K562 (cell line): ENCODE measurements around the gene PA2G4. TPM values are rescaled to one million over a fixed set of nuclear protein-coding genes. Genes with fewer than 3 reads are reported as not detected.

Source experiments
- ARNT ChIP-seq, 2 experiments: fragments of 450-650 bp; IDR thresholded peaks; 2 replicates each; pipeline ENCODE4 v1.6.1; 2016; ENCODE audit warnings: mild to moderate bottlenecking in 1 of 2
- CCNT2 ChIP-seq: IDR thresholded peaks from 2 replicates; pipeline ENCODE4 v1.6.1; 2011; ENCODE audit warnings: borderline replicate concordance, low read depth, mild to moderate bottlenecking, moderate library complexity, mixed read lengths, low read length; ENCODE audit not compliant: insufficient read length; ENCODE audit errors: extremely low read depth
- ERF ChIP-seq: fragments of 450-650 bp; formaldehyde crosslinking; IDR thresholded peaks from 2 replicates; pipeline ENCODE4 v1.4.0; 2020; ENCODE audit warnings: mild to moderate bottlenecking, mixed read lengths
- ETV6 ChIP-seq, 3 experiments: fragments of 150-350 bp in 1 of 3; sonication (generic) in 1 of 3; formaldehyde crosslinking in 1 of 3; IDR thresholded peaks; 2 replicates each; pipeline versions ENCODE4 v1.6.1 to v1.8.0; 2014 to 2022; ENCODE audit warnings: borderline replicate concordance in 2 of 3, low read depth in 2 of 3, antibody characterized with exemption in 1 of 3, low read length in 1 of 3, mild to moderate bottlenecking in 1 of 3, missing genetic modification reagents in 1 of 3
- IFI16 ChIP-seq: fragments of 250-450 bp; sonication (Bioruptor Pico); IDR thresholded peaks from 2 replicates; pipeline ENCODE4 v2.1.2; 2022; ENCODE audit warnings: mild to moderate bottlenecking, inconsistent platforms
- KDM5B ChIP-seq: fragments of 200-600 bp; sonication (generic); IDR thresholded peaks from 2 replicates; pipeline ENCODE4 v1.6.1; 2012; ENCODE audit warnings: low read depth, mild to moderate bottlenecking, moderate library complexity, low read length, control low read depth, inconsistent platforms; ENCODE audit not compliant: insufficient replicate concordance
- NUFIP1 ChIP-seq: fragments of 450-650 bp; IDR thresholded peaks from 2 replicates; pipeline ENCODE4 v1.6.1; 2018; ENCODE audit not compliant: partially characterized antibody
- SP1 ChIP-seq: sonication (generic); formaldehyde crosslinking; IDR thresholded peaks from 2 replicates; pipeline ENCODE4 v1.8.1; 2022; ENCODE audit warnings: mild to moderate bottlenecking, missing genetic modification reagents
- YY1 ChIP-seq, 3 experiments: IDR thresholded peaks; 2 replicates each; pipeline ENCODE4 v1.6.1; 2011; ENCODE audit warnings: low read length in 2 of 3, mild to moderate bottlenecking in 2 of 3, moderate library complexity in 2 of 3, borderline replicate concordance in 1 of 3, control low read depth in 1 of 3, low read depth in 1 of 3; ENCODE audit not compliant: insufficient read depth in 3 of 3, insufficient replicate concordance in 2 of 3, control insufficient read depth in 1 of 3, insufficient read length in 1 of 3; ENCODE audit errors: extremely low read depth in 1 of 3
- ZNF551 ChIP-seq: fragments of 250-450 bp; sonication (Bioruptor Pico); IDR thresholded peaks from 2 replicates; pipeline ENCODE4 v1.5.0; 2021; ENCODE audit warnings: mild to moderate bottlenecking, moderate library complexity
- ZNF695 ChIP-seq: fragments of 450-650 bp; formaldehyde crosslinking; IDR thresholded peaks from 2 replicates; pipeline ENCODE4 v1.4.0; 2020; ENCODE audit warnings: mild to moderate bottlenecking, moderate library complexity
- polyA plus RNA-seq, 8 experiments: library from polyadenylated mRNA; depleted of rRNA in 4 of 8; stranded (reverse) in 5 of 8; unstranded in 3 of 8; fragments of >200 nt; fragmentation: Nextera tagmentation in 2 of 8; fragmentation: Illumina TruSeq in 1 of 8; extraction: Ambion mirVana in 2 of 8; extraction: Trizol in 1 of 8; gene quantifications; 2 replicates each; pipeline versions ENCODE4 v1.2.1 to v1.2.3, GENCODE V29; 2011 to 2014; ENCODE audit warnings: inconsistent platforms in 1 of 8, missing spikeins in 1 of 8
- total RNA-seq, 7 experiments: library from RNA; depleted of rRNA in 6 of 7; stranded (reverse); fragments of >200 nt in 6 of 7; fragmentation: Illumina TruSeq in 2 of 7; extraction: Trizol in 2 of 7; gene quantifications; 2 replicates each; pipeline versions ENCODE4 v1.2.1 to v1.2.3, GENCODE V29; 2011 to 2021; ENCODE audit warnings: low replicate concordance in 1 of 7
- TF ChIP-seq, protein P1 (sequence below), 3 experiments: fragments of 200-800 bp in 1 of 3; sonication (Bioruptor generic) in 1 of 3; sonication (generic) in 1 of 3; formaldehyde crosslinking in 1 of 3; IDR thresholded peaks; 2 replicates each; pipeline versions ENCODE4 v1.6.1 to v1.8.0; 2016 to 2022; ENCODE audit warnings: mild to moderate bottlenecking in 2 of 3, missing compliant biosample characterization in 2 of 3, missing genetic modification characterization in 2 of 3, missing genetic modification reagents in 1 of 3
- TF ChIP-seq, protein P2 (sequence below): sonication (generic); formaldehyde crosslinking; IDR thresholded peaks from 2 replicates; pipeline ENCODE4 v1.8.0; 2022; ENCODE audit warnings: mild to moderate bottlenecking, missing genetic modification reagents
- TF ChIP-seq, protein P3 (sequence below): fragments of 200-800 bp; sonication (Bioruptor generic); IDR thresholded peaks from 2 replicates; pipeline ENCODE4 v1.6.1; 2017; ENCODE audit warnings: missing genetic modification characterization, missing compliant biosample characterization
- TF ChIP-seq, protein P4 (sequence below): sonication (generic); formaldehyde crosslinking; IDR thresholded peaks from 2 replicates; pipeline ENCODE4 v1.8.1; 2023; ENCODE audit warnings: mild to moderate bottlenecking, missing genetic modification reagents

The PA2G4 gene
- total and polyA plus RNA-seq, 9 of the 15 experiments (the other 6 are each of a cell fraction or from before 2014, with no cell fraction given) = 230 to 925 (median 638) TPM

DNA sequence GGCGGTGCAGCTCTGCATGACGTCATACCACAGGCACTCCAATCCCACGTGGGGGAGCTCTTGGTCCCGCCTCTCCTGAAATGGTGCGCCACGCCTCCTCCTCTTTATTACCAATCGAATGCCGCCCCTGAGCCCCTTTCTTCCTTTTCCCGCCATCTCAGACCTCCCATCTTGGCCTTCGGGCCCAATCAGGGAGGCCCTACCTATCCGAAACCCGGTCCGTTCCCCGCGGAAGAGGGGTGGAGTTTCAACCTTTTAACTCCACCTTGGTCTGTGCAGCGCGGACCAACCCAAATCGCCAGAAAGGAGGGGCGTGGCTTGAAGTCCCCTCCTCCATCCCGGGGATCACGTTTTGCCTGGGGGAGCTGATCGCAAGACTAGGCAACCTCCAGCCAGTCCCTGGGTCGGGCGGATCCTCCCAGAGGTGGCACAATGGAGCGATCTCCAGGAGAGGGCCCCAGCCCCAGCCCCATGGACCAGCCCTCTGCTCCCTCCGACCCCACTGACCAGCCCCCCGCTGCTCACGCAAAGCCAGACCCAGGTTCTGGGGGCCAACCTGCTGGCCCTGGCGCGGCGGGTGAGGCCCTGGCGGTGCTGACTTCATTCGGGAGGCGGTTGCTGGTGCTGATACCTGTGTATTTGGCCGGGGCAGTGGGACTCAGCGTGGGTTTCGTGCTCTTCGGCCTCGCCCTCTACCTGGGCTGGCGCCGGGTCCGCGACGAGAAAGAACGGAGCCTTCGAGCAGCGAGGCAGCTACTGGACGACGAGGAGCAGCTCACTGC is 23.7 kb downstream of the PA2G4 start, which contains the start of gene ESYT1 (continued):
- TF ChIP-seq, protein P1, sequence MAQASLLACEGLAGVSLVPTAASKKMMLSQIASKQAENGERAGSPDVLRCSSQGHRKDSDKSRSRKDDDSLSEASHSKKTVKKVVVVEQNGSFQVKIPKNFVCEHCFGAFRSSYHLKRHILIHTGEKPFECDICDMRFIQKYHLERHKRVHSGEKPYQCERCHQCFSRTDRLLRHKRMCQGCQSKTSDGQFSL (CRISPR knock-in tag; IDR thresholded peaks at IDR 0.05) = peak; percentile 61
- TF ChIP-seq, protein P1 (tag; IDR thresholded peaks at IDR 0.05) = peak in 1 of 2 experiments; percentile 71; a peak in 2 of 4 replicates
- no peak for TF ChIP-seq NUFIP1
- TF ChIP-seq KDM5B = peak; percentile 76
- no peak for TF ChIP-seq ETV6 (IDR thresholded peaks at IDR 0.05; ENCODE audit: borderline replicate concordance in 1 of 2, low read depth in 2 of 2, low read length in 1 of 2)
- 0 out of 2 replicates have a peak, but pooled peaks have one; percentile 68 for TF ChIP-seq ETV6 (CRISPR knock-in tag; IDR thresholded peaks at IDR 0.05; ENCODE audit: borderline replicate concordance)
- no peak for TF ChIP-seq ZNF551 (CRISPR knock-in tag)
- TF ChIP-seq, protein P2, sequence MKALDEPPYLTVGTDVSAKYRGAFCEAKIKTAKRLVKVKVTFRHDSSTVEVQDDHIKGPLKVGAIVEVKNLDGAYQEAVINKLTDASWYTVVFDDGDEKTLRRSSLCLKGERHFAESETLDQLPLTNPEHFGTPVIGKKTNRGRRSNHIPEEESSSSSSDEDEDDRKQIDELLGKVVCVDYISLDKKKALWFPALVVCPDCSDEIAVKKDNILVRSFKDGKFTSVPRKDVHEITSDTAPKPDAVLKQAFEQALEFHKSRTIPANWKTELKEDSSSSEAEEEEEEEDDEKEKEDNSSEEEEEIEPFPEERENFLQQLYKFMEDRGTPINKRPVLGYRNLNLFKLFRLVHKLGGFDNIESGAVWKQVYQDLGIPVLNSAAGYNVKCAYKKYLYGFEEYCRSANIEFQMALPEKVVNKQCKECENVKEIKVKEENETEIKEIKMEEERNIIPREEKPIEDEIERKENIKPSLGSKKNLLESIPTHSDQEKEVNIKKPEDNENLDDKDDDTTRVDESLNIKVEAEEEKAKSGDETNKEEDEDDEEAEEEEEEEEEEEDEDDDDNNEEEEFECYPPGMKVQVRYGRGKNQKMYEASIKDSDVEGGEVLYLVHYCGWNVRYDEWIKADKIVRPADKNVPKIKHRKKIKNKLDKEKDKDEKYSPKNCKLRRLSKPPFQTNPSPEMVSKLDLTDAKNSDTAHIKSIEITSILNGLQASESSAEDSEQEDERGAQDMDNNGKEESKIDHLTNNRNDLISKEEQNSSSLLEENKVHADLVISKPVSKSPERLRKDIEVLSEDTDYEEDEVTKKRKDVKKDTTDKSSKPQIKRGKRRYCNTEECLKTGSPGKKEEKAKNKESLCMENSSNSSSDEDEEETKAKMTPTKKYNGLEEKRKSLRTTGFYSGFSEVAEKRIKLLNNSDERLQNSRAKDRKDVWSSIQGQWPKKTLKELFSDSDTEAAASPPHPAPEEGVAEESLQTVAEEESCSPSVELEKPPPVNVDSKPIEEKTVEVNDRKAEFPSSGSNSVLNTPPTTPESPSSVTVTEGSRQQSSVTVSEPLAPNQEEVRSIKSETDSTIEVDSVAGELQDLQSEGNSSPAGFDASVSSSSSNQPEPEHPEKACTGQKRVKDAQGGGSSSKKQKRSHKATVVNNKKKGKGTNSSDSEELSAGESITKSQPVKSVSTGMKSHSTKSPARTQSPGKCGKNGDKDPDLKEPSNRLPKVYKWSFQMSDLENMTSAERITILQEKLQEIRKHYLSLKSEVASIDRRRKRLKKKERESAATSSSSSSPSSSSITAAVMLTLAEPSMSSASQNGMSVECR = peak; percentile 41
- TF ChIP-seq CCNT2 = peak; percentile 42
- no peak for TF ChIP-seq ZNF695 (CRISPR knock-in tag)
- TF ChIP-seq IFI16 (CRISPR knock-in tag) = no peak
- peak in 2 of 3 experiments; percentile 43 to 56 for TF ChIP-seq YY1 (IDR thresholded peaks at IDR 0.05; ENCODE audit: borderline replicate concordance in 1 of 3, control insufficient read depth in 1 of 3, extremely low read depth in 1 of 3, insufficient read depth in 3 of 3, insufficient read length in 1 of 3, insufficient replicate concordance in 2 of 3, low read depth in 1 of 3, low read length in 2 of 3)
- TF ChIP-seq SP1 (CRISPR knock-in tag) = peak; percentile 87
- TF ChIP-seq, protein P3, sequence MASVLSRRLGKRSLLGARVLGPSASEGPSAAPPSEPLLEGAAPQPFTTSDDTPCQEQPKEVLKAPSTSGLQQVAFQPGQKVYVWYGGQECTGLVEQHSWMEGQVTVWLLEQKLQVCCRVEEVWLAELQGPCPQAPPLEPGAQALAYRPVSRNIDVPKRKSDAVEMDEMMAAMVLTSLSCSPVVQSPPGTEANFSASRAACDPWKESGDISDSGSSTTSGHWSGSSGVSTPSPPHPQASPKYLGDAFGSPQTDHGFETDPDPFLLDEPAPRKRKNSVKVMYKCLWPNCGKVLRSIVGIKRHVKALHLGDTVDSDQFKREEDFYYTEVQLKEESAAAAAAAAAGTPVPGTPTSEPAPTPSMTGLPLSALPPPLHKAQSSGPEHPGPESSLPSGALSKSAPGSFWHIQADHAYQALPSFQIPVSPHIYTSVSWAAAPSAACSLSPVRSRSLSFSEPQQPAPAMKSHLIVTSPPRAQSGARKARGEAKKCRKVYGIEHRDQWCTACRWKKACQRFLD (CRISPR knock-in tag) = peak; percentile 32; the same call in 1 of the 2 replicates
- TF ChIP-seq ARNT (IDR thresholded peaks at IDR 0.05) = 0 out of 4 replicates have a peak, but pooled peaks of 1 of the 2 experiments have one; percentile 11
- no peak for TF ChIP-seq ERF (CRISPR knock-in tag)
- TF ChIP-seq, protein P4, sequence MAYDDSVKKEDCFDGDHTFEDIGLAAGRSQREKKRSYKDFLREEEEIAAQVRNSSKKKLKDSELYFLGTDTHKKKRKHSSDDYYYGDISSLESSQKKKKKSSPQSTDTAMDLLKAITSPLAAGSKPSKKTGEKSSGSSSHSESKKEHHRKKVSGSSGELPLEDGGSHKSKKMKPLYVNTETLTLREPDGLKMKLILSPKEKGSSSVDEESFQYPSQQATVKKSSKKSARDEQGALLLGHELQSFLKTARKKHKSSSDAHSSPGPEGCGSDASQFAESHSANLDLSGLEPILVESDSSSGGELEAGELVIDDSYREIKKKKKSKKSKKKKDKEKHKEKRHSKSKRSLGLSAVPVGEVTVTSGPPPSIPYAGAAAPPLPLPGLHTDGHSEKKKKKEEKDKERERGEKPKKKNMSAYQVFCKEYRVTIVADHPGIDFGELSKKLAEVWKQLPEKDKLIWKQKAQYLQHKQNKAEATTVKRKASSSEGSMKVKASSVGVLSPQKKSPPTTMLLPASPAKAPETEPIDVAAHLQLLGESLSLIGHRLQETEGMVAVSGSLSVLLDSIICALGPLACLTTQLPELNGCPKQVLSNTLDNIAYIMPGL (CRISPR knock-in tag) = peak; percentile 22; the same call in 1 of the 2 replicates
